Measurements from ENCODE around the gene OR52M1.
"Not testable (repeated sequence)": the region's sequence is repeated elsewhere in the genome, so short reads cannot be mapped to it uniquely, and the experiment has no call there.

GRCh38 chr11:4531686-4532085 is 13.3 kb upstream of the OR52M1 start:
- TF ChIP-seq CTCF (conservative IDR thresholded peaks at IDR 0.05; ENCODE audit: low read length); EZH2phosphoT487 (IDR thresholded peaks at IDR 0.05; ENCODE audit: borderline replicate concordance, low read depth, low read length): not testable (repeated sequence)
